Measurements from ENCODE around the gene TMPRSS6.

TMPRSS6 gene

GRCh38 chr22:37044634-37045625 is 64.6 kb downstream of the TMPRSS6 start:
- no peak overlapping the region for H3K56ac ChIP-seq (ENCODE audit: low read length)
- H2BK15ac ChIP-seq (replicated peaks; ENCODE audit: low read depth), result no peak overlapping the region
- no peak overlapping the region for H3K9ac ChIP-seq (ENCODE audit: low read length)
- no peaks in the 10 kb centered on the region for H3K4me1 ChIP-seq (ENCODE audit: control insufficient read depth, low read depth, low read length)
- H3K36me3 ChIP-seq (ENCODE audit: control insufficient read depth, insufficient read depth, low read length), result no peaks in the 10 kb centered on the region
- no CpG with 5 or more reads among the region's 9 CpGs for WGBS (ENCODE audit: extremely low coverage, insufficient coverage, low lambda C conversion rate)
- no peak overlapping the region for H2BK120ac ChIP-seq (ENCODE audit: low read depth, low read length)
- no peak overlapping the region for H3K23ac ChIP-seq (ENCODE audit: low read length)
- H3K4me3 ChIP-seq (ENCODE audit: low read length), result no peak overlapping the region
- no peaks in the 10 kb centered on the region for H3K79me1 ChIP-seq (ENCODE audit: low read length)
- H2AK5ac ChIP-seq (ENCODE audit: low read length), result no peak overlapping the region
- H4K8ac ChIP-seq (ENCODE audit: low read depth, low read length), result no peak overlapping the region
- DNase-seq, result no peak
- H3K79me2 ChIP-seq (ENCODE audit: control insufficient read depth, insufficient read depth, low read length), result no peaks in the 10 kb centered on the region
- no peak overlapping the region for H4K5ac ChIP-seq (ENCODE audit: low read length)
- H3K18ac ChIP-seq (ENCODE audit: low read length), result no peak overlapping the region
- H3K4ac ChIP-seq (ENCODE audit: low read depth, low read length), result no peak overlapping the region
- no peak overlapping the region for H3K27ac ChIP-seq (ENCODE audit: low read depth, low read length)
- H3K27me3 ChIP-seq (ENCODE audit: insufficient read depth, low read length, poor library complexity), result no peaks in the 10 kb centered on the region
- no peak overlapping the region for H3K4me2 ChIP-seq (ENCODE audit: low read length)
- H2BK5ac ChIP-seq (ENCODE audit: low read length), result no peak overlapping the region

GRCh38 chr22:37043828-37044538 is 65.5 kb downstream of the TMPRSS6 start:
- no peak overlapping the region for H4K5ac ChIP-seq (ENCODE audit: low read length)
- no peak overlapping the region for H3K18ac ChIP-seq (ENCODE audit: low read length)
- no peaks in the 10 kb centered on the region for H3K4me1 ChIP-seq (ENCODE audit: control insufficient read depth, low read depth, low read length)
- H3K36me3 ChIP-seq (ENCODE audit: control insufficient read depth, insufficient read depth, low read length), result no peaks in the 10 kb centered on the region
- H2BK120ac ChIP-seq (ENCODE audit: low read depth, low read length), result no peak overlapping the region
- H3K27me3 ChIP-seq (ENCODE audit: insufficient read depth, low read length, poor library complexity), result no peaks in the 10 kb centered on the region
- peak; percentile 52 for DNase-seq
- WGBS (ENCODE audit: extremely low coverage, insufficient coverage, low lambda C conversion rate), result no CpG with 5 or more reads among the region's 17 CpGs
- H3K79me1 ChIP-seq (ENCODE audit: low read length), result no peaks in the 10 kb centered on the region
- H3K56ac ChIP-seq (ENCODE audit: low read length), result no peak overlapping the region
- H3K9ac ChIP-seq (ENCODE audit: low read length), result no peak overlapping the region
- no peak overlapping the region for H3K4ac ChIP-seq (ENCODE audit: low read depth, low read length)
- H2AK5ac ChIP-seq (ENCODE audit: low read length), result no peak overlapping the region
- H3K79me2 ChIP-seq (ENCODE audit: control insufficient read depth, insufficient read depth, low read length), result no peaks in the 10 kb centered on the region
- H4K8ac ChIP-seq (ENCODE audit: low read depth, low read length), result no peak overlapping the region
- no peak overlapping the region for H3K4me2 ChIP-seq (ENCODE audit: low read length)
- H3K4me3 ChIP-seq (ENCODE audit: low read length), result no peak overlapping the region
- no peak overlapping the region for H3K27ac ChIP-seq (ENCODE audit: low read depth, low read length)
- H3K23ac ChIP-seq (ENCODE audit: low read length), result no peak overlapping the region
- no peak overlapping the region for H2BK5ac ChIP-seq (ENCODE audit: low read length)
- no peak overlapping the region for H2BK15ac ChIP-seq (replicated peaks; ENCODE audit: low read depth)

DNA sequence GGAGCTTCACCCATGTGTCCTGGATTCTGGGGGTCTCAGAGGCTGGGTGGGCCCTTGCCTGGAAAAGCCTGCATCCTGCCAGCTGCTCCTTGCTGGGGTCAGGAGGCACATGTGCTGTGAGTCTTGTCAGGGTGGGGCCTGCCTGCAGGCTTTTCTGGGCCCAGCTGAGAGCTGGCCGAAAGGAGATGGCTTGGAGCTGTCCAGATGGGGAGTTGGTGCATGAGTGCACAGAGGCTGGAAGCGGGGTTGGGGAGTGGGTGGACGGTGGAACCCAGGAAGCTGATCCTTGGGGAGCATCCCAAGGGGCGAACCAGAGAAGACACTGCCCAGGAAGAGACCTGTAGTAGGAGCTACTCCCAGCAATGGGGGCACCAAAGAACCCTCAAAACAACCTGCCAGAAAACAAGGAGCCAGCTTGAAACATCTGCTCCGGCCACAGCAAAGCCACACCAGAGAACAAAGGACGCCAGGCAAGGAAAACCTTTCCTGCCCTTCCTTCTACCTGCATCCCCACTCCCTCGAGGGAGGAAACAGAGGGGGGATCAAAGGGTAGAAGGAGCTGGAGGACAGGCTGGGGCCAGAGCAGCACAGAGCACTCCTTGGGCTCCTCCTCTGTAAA is 66.2 kb downstream of the TMPRSS6 start:
- no peak for DNase-seq
- Histone ChIP-seq H4K5ac (ENCODE audit: low read length) (no peak overlapping the region), H3K4me1 (ENCODE audit: control insufficient read depth, low read depth, low read length) (no peaks in the 10 kb centered on the region), H4K8ac (ENCODE audit: low read depth, low read length) (no peak overlapping the region), H3K9ac (ENCODE audit: low read length) (no peak overlapping the region), H3K18ac (ENCODE audit: low read length) (no peak overlapping the region), H3K79me1 (ENCODE audit: low read length) (no peaks in the 10 kb centered on the region), H3K27ac (ENCODE audit: low read depth, low read length) (no peak overlapping the region), H3K56ac (ENCODE audit: low read length) (no peak overlapping the region), H2AK5ac (ENCODE audit: low read length) (no peak overlapping the region), H3K4me2 (ENCODE audit: low read length) (no peak overlapping the region), H3K27me3 (ENCODE audit: insufficient read depth, low read length, poor library complexity) (no peaks in the 10 kb centered on the region), H3K4me3 (ENCODE audit: low read length) (no peak overlapping the region), H3K23ac (ENCODE audit: low read length) (no peak overlapping the region), H3K36me3 (ENCODE audit: control insufficient read depth, insufficient read depth, low read length) (no peaks in the 10 kb centered on the region), H2BK15ac (replicated peaks; ENCODE audit: low read depth) (no peak overlapping the region), H3K4ac (ENCODE audit: low read depth, low read length) (no peak overlapping the region), H2BK5ac (ENCODE audit: low read length) (no peak overlapping the region), H3K79me2 (ENCODE audit: control insufficient read depth, insufficient read depth, low read length) (no peaks in the 10 kb centered on the region), H2BK120ac (ENCODE audit: low read depth, low read length) (no peak overlapping the region)
- WGBS (ENCODE audit: extremely low coverage, insufficient coverage, low lambda C conversion rate), result no CpG with 5 or more reads among the region's 7 CpGs

- Histone ChIP-seq H3K18ac (ENCODE audit: low read length) (no peak overlapping the region), H3K79me2 (ENCODE audit: control insufficient read depth, insufficient read depth, low read length) (no peaks in the 10 kb centered on the region), H3K4me3 (ENCODE audit: low read length) (no peak overlapping the region), H3K4me1 (ENCODE audit: control insufficient read depth, low read depth, low read length) (no peaks in the 10 kb centered on the region), H2AK5ac (ENCODE audit: low read length) (no peak overlapping the region), H2BK15ac (replicated peaks; ENCODE audit: low read depth) (no peak overlapping the region), H3K9ac (ENCODE audit: low read length) (no peak overlapping the region), H3K23ac (ENCODE audit: low read length) (no peak overlapping the region), H3K27ac (ENCODE audit: low read depth, low read length) (no peak overlapping the region), H4K8ac (ENCODE audit: low read depth, low read length) (no peak overlapping the region), H2BK5ac (ENCODE audit: low read length) (no peak overlapping the region), H4K5ac (ENCODE audit: low read length) (no peak overlapping the region), H2BK120ac (ENCODE audit: low read depth, low read length) (no peak overlapping the region), H3K36me3 (ENCODE audit: control insufficient read depth, insufficient read depth, low read length) (no peaks in the 10 kb centered on the region), H3K4ac (ENCODE audit: low read depth, low read length) (no peak overlapping the region), H3K4me2 (ENCODE audit: low read length) (no peak overlapping the region), H3K79me1 (ENCODE audit: low read length) (no peaks in the 10 kb centered on the region), H3K56ac (ENCODE audit: low read length) (no peak overlapping the region), H3K27me3 (ENCODE audit: insufficient read depth, low read length, poor library complexity) (no peaks in the 10 kb centered on the region)
- WGBS (ENCODE audit: extremely low coverage, insufficient coverage, low lambda C conversion rate), result no CpG with 5 or more reads among the region's 2 CpGs
- DNase-seq, result no peak
Measured at GRCh38 chr22:37039466-37039865, 70.0 kb downstream of the TMPRSS6 start.

DNA sequence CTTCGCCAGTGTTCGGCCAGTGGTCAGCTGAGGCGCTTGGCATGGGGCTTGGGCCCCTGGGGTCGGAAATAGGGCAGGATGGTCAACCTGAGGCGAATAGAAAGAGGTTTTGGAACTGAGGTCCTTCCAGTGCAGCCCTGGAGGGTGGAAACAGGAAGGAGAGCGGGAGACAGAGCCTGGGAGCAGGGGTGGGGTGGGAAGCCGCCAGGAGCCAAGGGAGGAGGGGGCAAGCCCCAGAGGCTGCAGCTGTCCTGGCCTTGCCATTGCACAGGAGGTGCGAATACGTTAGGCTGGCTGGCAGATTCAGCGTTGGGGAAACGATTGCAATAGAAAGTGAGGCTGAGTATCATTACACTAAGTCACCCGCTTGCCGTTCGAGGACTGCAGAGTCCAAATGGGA is 71.8 kb downstream of the TMPRSS6 start:
- Histone ChIP-seq H3K4me1 (ENCODE audit: control insufficient read depth, low read depth, low read length) (no peaks in the 10 kb centered on the region), H2BK15ac (replicated peaks; ENCODE audit: low read depth) (no peak overlapping the region), H2BK5ac (ENCODE audit: low read length) (no peak overlapping the region)

More for the DNA sequence above, 71.8 kb downstream of the TMPRSS6 start:
- no peak overlapping the region for H4K8ac ChIP-seq (ENCODE audit: low read depth, low read length)
- no peak overlapping the region for H3K27ac ChIP-seq (ENCODE audit: low read depth, low read length)
- H3K79me2 ChIP-seq (ENCODE audit: control insufficient read depth, insufficient read depth, low read length), result no peaks in the 10 kb centered on the region
- no peak overlapping the region for H3K23ac ChIP-seq (ENCODE audit: low read length)
- H3K36me3 ChIP-seq (ENCODE audit: control insufficient read depth, insufficient read depth, low read length), result no peaks in the 10 kb centered on the region
- no peak overlapping the region for H2AK5ac ChIP-seq (ENCODE audit: low read length)
- no peaks in the 10 kb centered on the region for H3K79me1 ChIP-seq (ENCODE audit: low read length)
- H4K5ac ChIP-seq (ENCODE audit: low read length), result no peak overlapping the region
- DNase-seq, result no peak
- no CpG with 5 or more reads among the region's 14 CpGs for WGBS (ENCODE audit: extremely low coverage, insufficient coverage, low lambda C conversion rate)
- H3K4me2 ChIP-seq (ENCODE audit: low read length), result no peak overlapping the region
- H3K27me3 ChIP-seq (ENCODE audit: insufficient read depth, low read length, poor library complexity), result no peaks in the 10 kb centered on the region
- no peak overlapping the region for H3K9ac ChIP-seq (ENCODE audit: low read length)
- no peak overlapping the region for H3K4ac ChIP-seq (ENCODE audit: low read depth, low read length)
- H3K56ac ChIP-seq (ENCODE audit: low read length), result no peak overlapping the region
- H3K4me3 ChIP-seq (ENCODE audit: low read length), result no peak overlapping the region
- no peak overlapping the region for H2BK120ac ChIP-seq (ENCODE audit: low read depth, low read length)
- H3K18ac ChIP-seq (ENCODE audit: low read length), result no peak overlapping the region
